Osteoblast (primary cell): Measurements from ENCODE around the gene NPAS3. TPM values are rescaled to one million over a fixed set of nuclear protein-coding genes. Genes with fewer than 3 reads are reported as not detected.

Experiments used
- DNase-seq: peaks from one replicate; pipeline ENCODE4 v3.0.0; 2011; ENCODE audit warnings: low spot score, mixed read lengths; ENCODE audit not compliant: insufficient read length; ENCODE audit errors: missing footprints
- H2AFZ ChIP-seq: 2 replicates; pipeline ENCODE4 v1.6.0; 2011; ENCODE audit warnings: mild to moderate bottlenecking, low read length
- H3K27ac ChIP-seq: 2 replicates; pipeline ENCODE4 v1.5.1; 2011; ENCODE audit warnings: mild to moderate bottlenecking, low read depth, low read length, moderate library complexity
- H3K27me3 ChIP-seq: 2 replicates; pipeline ENCODE4 v1.6.0; 2012; ENCODE audit warnings: mild to moderate bottlenecking, control low read depth, inconsistent platforms, low read length, moderate library complexity; ENCODE audit not compliant: insufficient read depth
- H3K36me3 ChIP-seq: 2 replicates; pipeline ENCODE4 v1.5.1; 2011; ENCODE audit warnings: mild to moderate bottlenecking, low read length, control low read depth, moderate library complexity; ENCODE audit not compliant: insufficient read depth
- H3K4me1 ChIP-seq: 2 replicates; pipeline ENCODE4 v1.5.1; 2011; ENCODE audit warnings: mild to moderate bottlenecking, low read length, control low read depth, moderate library complexity; ENCODE audit not compliant: insufficient read depth
- H3K4me2 ChIP-seq: 2 replicates; pipeline ENCODE4 v1.6.0; 2011; ENCODE audit warnings: mild to moderate bottlenecking, low read length; ENCODE audit not compliant: insufficient read depth
- H3K4me3 ChIP-seq: fragments of 200-600 bp; sonication (generic); 3 replicates; pipeline ENCODE4 v1.5.1; 2012; ENCODE audit warnings: mild to moderate bottlenecking, low read length, inconsistent platforms; ENCODE audit not compliant: insufficient read depth
- H3K79me2 ChIP-seq: 2 replicates; pipeline ENCODE4 v1.6.0; 2012; ENCODE audit warnings: mild to moderate bottlenecking, low read length, control low read depth, inconsistent platforms; ENCODE audit not compliant: insufficient read depth
- H3K9me3 ChIP-seq: 2 replicates; pipeline ENCODE4 v1.5.1; 2011; ENCODE audit warnings: low read depth, low read length, control low read depth
- H4K20me1 ChIP-seq: 2 replicates; pipeline ENCODE4 v1.6.0; 2012; ENCODE audit warnings: mild to moderate bottlenecking, low read length, control low read depth; ENCODE audit not compliant: insufficient read depth
- CTCF ChIP-seq: IDR thresholded peaks from 2 replicates; pipeline ENCODE4 v1.5.1; 2011; ENCODE audit warnings: mild to moderate bottlenecking, low read depth, low read length, moderate library complexity; ENCODE audit errors: extremely low read depth
- total RNA-seq: library from RNA; depleted of rRNA; stranded (reverse); fragments of >200 nt; gene quantifications from 2 replicates; pipeline ENCODE4 v1.2.3, GENCODE V29; 2012

Gene NPAS3
- total RNA-seq, 1 donor, result 0.72 TPM

- Histone ChIP-seq H3K4me2 (no peak overlapping the region), H4K20me1 (no peaks in the 10 kb centered on the region), H2AFZ (no peak overlapping the region), H3K27ac (no peak overlapping the region), H3K36me3 (no peaks in the 10 kb centered on the region), H3K27me3 (no peaks in the 10 kb centered on the region), H3K4me3 (no peak overlapping the region), H3K9me3 (no peaks in the 10 kb centered on the region), H3K4me1 (no peaks in the 10 kb centered on the region), H3K79me2 (no peaks in the 10 kb centered on the region)
- DNase-seq, result no peak
- TF ChIP-seq CTCF, result no peak
Measured at GRCh38 chr14:33480071-33480886, 541.6 kb downstream of the NPAS3 start.

- no peak for TF ChIP-seq CTCF
- H3K27ac ChIP-seq, result no peak overlapping the region
- H2AFZ ChIP-seq, result no peak overlapping the region
- no peaks in the 10 kb centered on the region for H3K9me3 ChIP-seq
- H3K4me3 ChIP-seq, result no peak overlapping the region
- no peak for DNase-seq
- no peaks in the 10 kb centered on the region for H3K36me3 ChIP-seq
- H4K20me1 ChIP-seq, result no peaks in the 10 kb centered on the region
- H3K79me2 ChIP-seq, result no peaks in the 10 kb centered on the region
- H3K4me1 ChIP-seq, result no peaks in the 10 kb centered on the region
- H3K4me2 ChIP-seq, result no peak overlapping the region
- H3K27me3 ChIP-seq, result no peaks in the 10 kb centered on the region
Measured at GRCh38 chr14:33480887-33481184, 542.2 kb downstream of the NPAS3 start.

GRCh38 chr14:33483110-33483509 is 544.4 kb downstream of the NPAS3 start:
- H3K4me3 ChIP-seq, result no peak overlapping the region
- H3K36me3 ChIP-seq, result no peaks in the 10 kb centered on the region
- H3K9me3 ChIP-seq, result no peaks in the 10 kb centered on the region
- no peak overlapping the region for H2AFZ ChIP-seq
- no peak for TF ChIP-seq CTCF
- DNase-seq, result no peak
- H4K20me1 ChIP-seq, result no peaks in the 10 kb centered on the region
- H3K4me2 ChIP-seq, result no peak overlapping the region
- H3K27ac ChIP-seq, result no peak overlapping the region
- no peaks in the 10 kb centered on the region for H3K4me1 ChIP-seq
- H3K27me3 ChIP-seq, result no peaks in the 10 kb centered on the region
- no peaks in the 10 kb centered on the region for H3K79me2 ChIP-seq

GRCh38 chr14:33483541-33483940 is 544.9 kb downstream of the NPAS3 start:
- no peaks in the 10 kb centered on the region for H3K36me3 ChIP-seq
- no peaks in the 10 kb centered on the region for H3K4me1 ChIP-seq
- H3K27ac ChIP-seq, result no peak overlapping the region
- H3K4me2 ChIP-seq, result no peak overlapping the region
- no peak overlapping the region for H3K4me3 ChIP-seq
- H3K27me3 ChIP-seq, result no peaks in the 10 kb centered on the region
- H3K79me2 ChIP-seq, result no peaks in the 10 kb centered on the region
- H3K9me3 ChIP-seq, result no peaks in the 10 kb centered on the region
- no peak for DNase-seq
- no peaks in the 10 kb centered on the region for H4K20me1 ChIP-seq
- H2AFZ ChIP-seq, result no peak overlapping the region
- no peak for TF ChIP-seq CTCF
